ENCODE measurements around the gene SLC38A10. TPM values are rescaled to one million over a fixed set of nuclear protein-coding genes. Genes with fewer than 3 reads are reported as not detected.
A peak's percentile ranks its signal among the peaks of the same experiment; 100 is the strongest.
"Not testable (repeated sequence)": the region's sequence is repeated elsewhere in the genome, so short reads cannot be mapped to it uniquely, and the experiment has no call there.

The SLC38A10 gene
- polyA plus RNA-seq, 1 experiment = 29.3 TPM

- DNase-seq (ENCODE audit: low read depth, low spot score) = no peak
- Histone ChIP-seq H3K4me3 (ENCODE audit: low read depth, low read length) (no peak overlapping the region), H3K27ac (ENCODE audit: low read depth, low read length) (no peak overlapping the region), H3K27me3 (ENCODE audit: control insufficient read depth, insufficient read depth, low read length) (no peaks in the 10 kb centered on the region), H3K9me3 (ENCODE audit: control insufficient read depth, insufficient read depth, low read length) (peaks cover 4% of the 10 kb centered on the region)
- ChIA-PET POLR2A (no interaction called here), CTCF (no interaction called here)
- TF ChIP-seq CTCF (IDR thresholded peaks at IDR 0.05; ENCODE audit: low read depth, low read length) = no peak
Observed at GRCh38 chr17:81231121-81231645, 63.9 kb downstream of the SLC38A10 start.

GRCh38 chr17:81230043-81230820 lies 64.9 kb downstream of the SLC38A10 start:
- DNase-seq (ENCODE audit: low read depth, low spot score) = no peak

GRCh38 chr17:81229666-81229920 lies 65.5 kb downstream of the SLC38A10 start:
- ChIA-PET POLR2A (no interaction called here), CTCF (no interaction called here)
- H3K27me3 ChIP-seq (ENCODE audit: control insufficient read depth, insufficient read depth, low read length) = no peaks in the 10 kb centered on the region
- H3K4me3 ChIP-seq (ENCODE audit: low read depth, low read length) = no peak overlapping the region
- no peak overlapping the region for H3K27ac ChIP-seq (ENCODE audit: low read depth, low read length)
- H3K9me3 ChIP-seq (ENCODE audit: control insufficient read depth, insufficient read depth, low read length) = peaks cover 4% of the 10 kb centered on the region
- no peak for TF ChIP-seq CTCF (IDR thresholded peaks at IDR 0.05; ENCODE audit: low read depth, low read length)
- no peak for DNase-seq (ENCODE audit: low read depth, low spot score)

More at GRCh38 chr17:81230043-81230820, 64.9 kb downstream of the SLC38A10 start:
- ChIA-PET POLR2A (no interaction called here), CTCF (no interaction called here)
- no peaks in the 10 kb centered on the region for H3K27me3 ChIP-seq (ENCODE audit: control insufficient read depth, insufficient read depth, low read length)
- peak; percentile 25; the same call in 1 of the 2 replicates for TF ChIP-seq CTCF (IDR thresholded peaks at IDR 0.05; ENCODE audit: low read depth, low read length)
- peaks cover 4% of the 10 kb centered on the region for H3K9me3 ChIP-seq (ENCODE audit: control insufficient read depth, insufficient read depth, low read length)
- no peak overlapping the region for H3K27ac ChIP-seq (ENCODE audit: low read depth, low read length)
- no peak overlapping the region for H3K4me3 ChIP-seq (ENCODE audit: low read depth, low read length)

- Histone ChIP-seq H3K9me3 (ENCODE audit: control insufficient read depth, insufficient read depth, low read length) (peaks cover 4% of the 10 kb centered on the region), H3K27me3 (ENCODE audit: control insufficient read depth, insufficient read depth, low read length) (no peaks in the 10 kb centered on the region), H3K27ac (ENCODE audit: low read depth, low read length) (no peak overlapping the region), H3K4me3 (ENCODE audit: low read depth, low read length) (no peak overlapping the region)
- TF ChIP-seq CTCF (IDR thresholded peaks at IDR 0.05; ENCODE audit: low read depth, low read length) = no peak
- CTCF ChIA-PET = no interaction called here
- POLR2A ChIA-PET = no interaction called here
- DNase-seq (ENCODE audit: low read depth, low spot score) = no peak
Observed at GRCh38 chr17:81228834-81229665, 66.1 kb downstream of the SLC38A10 start.

- no peak for DNase-seq (ENCODE audit: low read depth, low spot score)
- no peak overlapping the region for H3K4me3 ChIP-seq (ENCODE audit: low read depth, low read length)
- ChIA-PET CTCF (no interaction called here), POLR2A (no interaction called here)
- peaks cover 4% of the 10 kb centered on the region for H3K9me3 ChIP-seq (ENCODE audit: control insufficient read depth, insufficient read depth, low read length)
- H3K27ac ChIP-seq (ENCODE audit: low read depth, low read length) = no peak overlapping the region
- TF ChIP-seq CTCF (IDR thresholded peaks at IDR 0.05; ENCODE audit: low read depth, low read length) = no peak
- H3K27me3 ChIP-seq (ENCODE audit: control insufficient read depth, insufficient read depth, low read length) = no peaks in the 10 kb centered on the region
Observed at GRCh38 chr17:81228420-81228819, 66.7 kb downstream of the SLC38A10 start.

- H3K9me3 ChIP-seq (ENCODE audit: control insufficient read depth, insufficient read depth, low read length); H3K27me3 ChIP-seq (ENCODE audit: control insufficient read depth, insufficient read depth, low read length); DNase-seq (ENCODE audit: low read depth, low spot score); H3K4me3 ChIP-seq (ENCODE audit: low read depth, low read length); H3K27ac ChIP-seq (ENCODE audit: low read depth, low read length); POLR2A ChIA-PET: not testable (repeated sequence)
- CTCF ChIA-PET = interaction anchor here (1.4 kb wide), 1 partner anchor 27 kb away, joined by 3 read pairs; no protein-coding TSS in a partner anchor
Observed at GRCh38 chr17:81227630-81228029, 67.5 kb downstream of the SLC38A10 start.
